ENCODE results near the gene KARS1.

Gene KARS1

GRCh38 chr16:75624921-75625334, 22.5 kb downstream of the KARS1 start:
- Histone ChIP-seq H3K9ac (ENCODE audit: insufficient read length, low read depth) (no peak overlapping the region), H3K36me3 (ENCODE audit: insufficient read depth, insufficient read length, low read length) (peaks cover 65% of the 10 kb centered on the region), H3K9me3 (ENCODE audit: insufficient read depth, low read length) (no peaks in the 10 kb centered on the region), H3K4me1 (ENCODE audit: insufficient read depth, insufficient read length) (no peaks in the 10 kb centered on the region), H3K27me3 (ENCODE audit: insufficient read depth, insufficient read length) (no peaks in the 10 kb centered on the region), H3K4me3 (ENCODE audit: insufficient read length, low read depth) (no peak overlapping the region)
- TF ChIP-seq SUZ12 (IDR thresholded peaks at IDR 0.05; ENCODE audit: extremely low read depth, insufficient read depth, insufficient read length), result no peak
- no peak for DNase-seq (ENCODE audit: low read depth, low spot score)

- H3K4me3 ChIP-seq (ENCODE audit: insufficient read length, low read depth), result peak within 1 kb of the TSS; percentile 98
- no peaks in the 10 kb centered on the region for H3K9me3 ChIP-seq (ENCODE audit: insufficient read depth, low read length)
- TF ChIP-seq SUZ12 (IDR thresholded peaks at IDR 0.05; ENCODE audit: extremely low read depth, insufficient read depth, insufficient read length), result no peak
- TF ChIP-seq YY1 (IDR thresholded peaks at IDR 0.05; ENCODE audit: insufficient read depth, insufficient read length), result no peak
- no peak for TF ChIP-seq ZNF274 (IDR thresholded peaks at IDR 0.05; ENCODE audit: low read depth, low read length)
- peak; percentile 98 for DNase-seq (ENCODE audit: low read depth, low spot score)
- peak within 1 kb of the TSS; percentile 97 for H3K9ac ChIP-seq (ENCODE audit: insufficient read length, low read depth)
- H3K36me3 ChIP-seq (ENCODE audit: insufficient read depth, insufficient read length, low read length), result peaks cover 65% of the 10 kb centered on the region
- no peaks in the 10 kb centered on the region for H3K27me3 ChIP-seq (ENCODE audit: insufficient read depth, insufficient read length)
- H3K4me1 ChIP-seq (ENCODE audit: insufficient read depth, insufficient read length), result no peaks in the 10 kb centered on the region
These were observed 24.5 kb downstream of the KARS1 start, which contains the start of gene ADAT1 for GRCh38 chr16:75622761-75623605. ADAT1 (minus strand) TSS chr16:75623281; CDS start chr16:75620799, 2,482 bp downstream.

GRCh38 chr16:75621170-75621477, 26.3 kb downstream of the KARS1 start:
- Histone ChIP-seq H3K4me1 (ENCODE audit: insufficient read depth, insufficient read length) (no peaks in the 10 kb centered on the region), H3K9me3 (ENCODE audit: insufficient read depth, low read length) (no peaks in the 10 kb centered on the region), H3K4me3 (ENCODE audit: insufficient read length, low read depth) (no peak overlapping the region), H3K9ac (ENCODE audit: insufficient read length, low read depth) (no peak overlapping the region), H3K36me3 (ENCODE audit: insufficient read depth, insufficient read length, low read length) (peaks cover 65% of the 10 kb centered on the region), H3K27me3 (ENCODE audit: insufficient read depth, insufficient read length) (no peaks in the 10 kb centered on the region)
- TF ChIP-seq ZNF274 (IDR thresholded peaks at IDR 0.05; ENCODE audit: low read depth, low read length) (no peak), YY1 (IDR thresholded peaks at IDR 0.05; ENCODE audit: insufficient read depth, insufficient read length) (no peak), SUZ12 (IDR thresholded peaks at IDR 0.05; ENCODE audit: extremely low read depth, insufficient read depth, insufficient read length) (no peak)
- DNase-seq (ENCODE audit: low read depth, low spot score), result no peak

GRCh38 chr16:75620326-75621169, 26.9 kb downstream of the KARS1 start:
- Histone ChIP-seq H3K9ac (ENCODE audit: insufficient read length, low read depth) (no peak overlapping the region), H3K4me3 (ENCODE audit: insufficient read length, low read depth) (no peak overlapping the region), H3K4me1 (ENCODE audit: insufficient read depth, insufficient read length) (no peaks in the 10 kb centered on the region), H3K27me3 (ENCODE audit: insufficient read depth, insufficient read length) (no peaks in the 10 kb centered on the region), H3K36me3 (ENCODE audit: insufficient read depth, insufficient read length, low read length) (peaks cover 65% of the 10 kb centered on the region), H3K9me3 (ENCODE audit: insufficient read depth, low read length) (no peaks in the 10 kb centered on the region)
- no peak for DNase-seq (ENCODE audit: low read depth, low spot score)
- TF ChIP-seq ZNF274 (IDR thresholded peaks at IDR 0.05; ENCODE audit: low read depth, low read length), result no peak
- TF ChIP-seq SUZ12 (IDR thresholded peaks at IDR 0.05; ENCODE audit: extremely low read depth, insufficient read depth, insufficient read length), result no peak
- no peak for TF ChIP-seq YY1 (IDR thresholded peaks at IDR 0.05; ENCODE audit: insufficient read depth, insufficient read length)

- Histone ChIP-seq H3K4me3 (ENCODE audit: insufficient read length, low read depth) (no peak overlapping the region), H3K4me1 (ENCODE audit: insufficient read depth, insufficient read length) (no peaks in the 10 kb centered on the region), H3K9me3 (ENCODE audit: insufficient read depth, low read length) (no peaks in the 10 kb centered on the region), H3K36me3 (ENCODE audit: insufficient read depth, insufficient read length, low read length) (peaks cover 67% of the 10 kb centered on the region), H3K9ac (ENCODE audit: insufficient read length, low read depth) (no peak overlapping the region), H3K27me3 (ENCODE audit: insufficient read depth, insufficient read length) (no peaks in the 10 kb centered on the region)
- TF ChIP-seq SUZ12 (IDR thresholded peaks at IDR 0.05; ENCODE audit: extremely low read depth, insufficient read depth, insufficient read length) (no peak), YY1 (IDR thresholded peaks at IDR 0.05; ENCODE audit: insufficient read depth, insufficient read length) (no peak), ZNF274 (IDR thresholded peaks at IDR 0.05; ENCODE audit: low read depth, low read length) (no peak)
- DNase-seq (ENCODE audit: low read depth, low spot score), result no peak
These were observed 28.7 kb downstream of the KARS1 start for GRCh38 chr16:75618780-75619179.

DNA sequence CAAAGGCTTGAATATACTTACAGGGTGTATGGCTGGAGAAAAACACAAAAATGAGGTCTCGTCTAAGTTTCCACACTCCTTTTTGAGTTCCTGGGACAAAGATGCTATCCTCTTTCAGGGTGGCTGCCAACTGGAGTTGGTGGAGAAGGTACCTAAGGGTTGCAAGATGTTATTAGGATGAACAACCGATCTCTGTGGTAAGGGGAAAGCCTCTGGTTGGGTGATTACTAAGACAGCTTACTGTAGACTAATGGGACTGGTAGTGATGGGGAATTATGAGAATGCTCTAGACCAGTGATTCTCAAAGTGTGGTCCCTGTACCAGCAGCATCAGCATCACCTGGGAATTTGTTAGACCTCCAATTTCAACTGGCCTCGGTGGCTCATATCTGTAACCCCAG, 30.3 kb downstream of the KARS1 start:
- Histone ChIP-seq H3K9me3 (ENCODE audit: insufficient read depth, low read length) (no peaks in the 10 kb centered on the region), H3K9ac (ENCODE audit: insufficient read length, low read depth) (no peak overlapping the region), H3K4me1 (ENCODE audit: insufficient read depth, insufficient read length) (no peaks in the 10 kb centered on the region), H3K36me3 (ENCODE audit: insufficient read depth, insufficient read length, low read length) (peaks cover 83% of the 10 kb centered on the region), H3K27me3 (ENCODE audit: insufficient read depth, insufficient read length) (no peaks in the 10 kb centered on the region), H3K4me3 (ENCODE audit: insufficient read length, low read depth) (no peak overlapping the region)
- TF ChIP-seq ZNF274 (IDR thresholded peaks at IDR 0.05; ENCODE audit: low read depth, low read length), result no peak
- no peak for TF ChIP-seq SUZ12 (IDR thresholded peaks at IDR 0.05; ENCODE audit: extremely low read depth, insufficient read depth, insufficient read length)
- no peak for TF ChIP-seq YY1 (IDR thresholded peaks at IDR 0.05; ENCODE audit: insufficient read depth, insufficient read length)
- DNase-seq (ENCODE audit: low read depth, low spot score), result no peak

DNA sequence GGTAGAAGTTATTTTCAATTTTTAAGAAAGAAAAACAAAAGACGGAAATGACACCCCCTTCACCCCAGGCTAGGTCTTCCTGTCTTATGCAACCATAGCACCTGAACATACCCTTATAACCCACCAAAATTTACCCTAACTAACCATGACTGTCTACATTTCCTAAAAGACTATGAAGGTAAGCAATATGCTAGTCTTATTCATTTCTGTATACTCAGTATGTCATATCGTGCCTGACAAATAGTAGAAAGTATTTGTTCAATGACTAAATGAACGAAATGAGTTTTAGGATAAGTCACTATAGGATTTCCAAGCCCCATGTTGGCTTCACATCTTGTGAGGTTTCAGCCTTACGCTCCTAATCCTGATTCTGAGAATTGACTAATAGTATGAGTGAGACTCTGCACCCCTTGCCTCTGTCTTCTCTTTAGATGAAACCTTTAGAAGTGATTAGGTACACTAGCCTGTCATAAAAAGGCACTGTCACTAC, 30.9 kb downstream of the KARS1 start:
- no peaks in the 10 kb centered on the region for H3K4me1 ChIP-seq (ENCODE audit: insufficient read depth, insufficient read length)
- H3K27me3 ChIP-seq (ENCODE audit: insufficient read depth, insufficient read length), result no peaks in the 10 kb centered on the region
- no peak overlapping the region for H3K4me3 ChIP-seq (ENCODE audit: insufficient read length, low read depth)
- H3K9ac ChIP-seq (ENCODE audit: insufficient read length, low read depth), result no peak overlapping the region
- H3K36me3 ChIP-seq (ENCODE audit: insufficient read depth, insufficient read length, low read length), result peaks cover 86% of the 10 kb centered on the region
- no peak for TF ChIP-seq ZNF274 (IDR thresholded peaks at IDR 0.05; ENCODE audit: low read depth, low read length)
- no peak for TF ChIP-seq SUZ12 (IDR thresholded peaks at IDR 0.05; ENCODE audit: extremely low read depth, insufficient read depth, insufficient read length)
- no peak for TF ChIP-seq YY1 (IDR thresholded peaks at IDR 0.05; ENCODE audit: insufficient read depth, insufficient read length)
- no peak for DNase-seq (ENCODE audit: low read depth, low spot score)
- H3K9me3 ChIP-seq (ENCODE audit: insufficient read depth, low read length), result no peaks in the 10 kb centered on the region
